ENCODE results near the gene ARFGAP3.

ARFGAP3 gene

DNA sequence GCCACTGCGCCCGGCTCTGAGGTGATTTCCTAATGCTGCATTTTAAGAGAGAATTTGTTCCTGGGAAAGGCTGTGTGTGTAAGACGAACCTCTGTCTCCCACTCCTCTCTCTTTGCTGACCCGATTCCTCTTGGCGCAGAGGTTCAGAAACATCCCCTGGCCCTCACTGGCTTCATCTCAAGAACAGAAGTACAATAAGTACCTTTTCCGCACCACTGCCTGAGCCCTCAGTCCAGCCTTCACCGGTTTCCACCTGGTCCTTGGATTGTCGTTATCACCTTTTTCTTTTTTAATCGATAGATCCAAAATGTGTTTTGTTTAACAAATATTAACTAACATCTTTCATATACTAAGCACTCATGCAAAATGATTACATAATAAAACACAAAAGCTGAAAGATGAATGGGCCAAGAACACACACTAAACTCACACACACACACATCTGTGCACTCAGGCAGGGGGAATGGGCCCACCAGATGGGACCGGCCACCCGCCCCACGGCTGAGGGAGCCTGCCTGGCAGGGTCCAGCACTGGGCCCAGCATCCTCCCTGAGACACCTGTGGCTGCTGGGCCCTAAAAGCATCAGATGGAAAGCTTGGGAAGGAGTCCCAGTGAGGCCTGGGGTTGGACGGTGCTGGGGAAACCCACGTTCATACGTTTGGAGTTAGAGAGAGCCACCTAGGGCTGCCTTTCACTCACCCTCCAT is 86.0 kb downstream of the ARFGAP3 start:
- no peak overlapping the region for H3K4me3 ChIP-seq (ENCODE audit: low read depth, low read length)
- TF ChIP-seq, protein P1, sequence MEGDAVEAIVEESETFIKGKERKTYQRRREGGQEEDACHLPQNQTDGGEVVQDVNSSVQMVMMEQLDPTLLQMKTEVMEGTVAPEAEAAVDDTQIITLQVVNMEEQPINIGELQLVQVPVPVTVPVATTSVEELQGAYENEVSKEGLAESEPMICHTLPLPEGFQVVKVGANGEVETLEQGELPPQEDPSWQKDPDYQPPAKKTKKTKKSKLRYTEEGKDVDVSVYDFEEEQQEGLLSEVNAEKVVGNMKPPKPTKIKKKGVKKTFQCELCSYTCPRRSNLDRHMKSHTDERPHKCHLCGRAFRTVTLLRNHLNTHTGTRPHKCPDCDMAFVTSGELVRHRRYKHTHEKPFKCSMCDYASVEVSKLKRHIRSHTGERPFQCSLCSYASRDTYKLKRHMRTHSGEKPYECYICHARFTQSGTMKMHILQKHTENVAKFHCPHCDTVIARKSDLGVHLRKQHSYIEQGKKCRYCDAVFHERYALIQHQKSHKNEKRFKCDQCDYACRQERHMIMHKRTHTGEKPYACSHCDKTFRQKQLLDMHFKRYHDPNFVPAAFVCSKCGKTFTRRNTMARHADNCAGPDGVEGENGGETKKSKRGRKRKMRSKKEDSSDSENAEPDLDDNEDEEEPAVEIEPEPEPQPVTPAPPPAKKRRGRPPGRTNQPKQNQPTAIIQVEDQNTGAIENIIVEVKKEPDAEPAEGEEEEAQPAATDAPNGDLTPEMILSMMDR (IDR thresholded peaks at IDR 0.05; ENCODE audit: low read depth, low read length), result no peak

DNA sequence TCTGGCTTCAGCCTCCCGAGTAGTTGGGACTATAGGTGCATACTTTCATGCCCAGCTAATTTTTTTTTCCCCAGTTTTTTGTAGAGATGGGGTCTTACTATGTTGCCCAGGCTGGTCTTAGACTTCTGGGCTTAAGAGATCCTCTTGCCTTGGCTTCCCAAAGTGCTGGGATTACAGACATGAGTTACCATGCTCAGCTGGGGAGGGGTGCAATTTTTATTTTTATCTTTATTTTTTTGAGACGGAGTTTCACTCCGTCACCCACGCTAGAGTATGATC is 86.7 kb downstream of the ARFGAP3 start:
- H3K4me3 ChIP-seq (ENCODE audit: low read depth, low read length), result no peak overlapping the region
- TF ChIP-seq, protein P1 (IDR thresholded peaks at IDR 0.05; ENCODE audit: low read depth, low read length), result no peak

DNA sequence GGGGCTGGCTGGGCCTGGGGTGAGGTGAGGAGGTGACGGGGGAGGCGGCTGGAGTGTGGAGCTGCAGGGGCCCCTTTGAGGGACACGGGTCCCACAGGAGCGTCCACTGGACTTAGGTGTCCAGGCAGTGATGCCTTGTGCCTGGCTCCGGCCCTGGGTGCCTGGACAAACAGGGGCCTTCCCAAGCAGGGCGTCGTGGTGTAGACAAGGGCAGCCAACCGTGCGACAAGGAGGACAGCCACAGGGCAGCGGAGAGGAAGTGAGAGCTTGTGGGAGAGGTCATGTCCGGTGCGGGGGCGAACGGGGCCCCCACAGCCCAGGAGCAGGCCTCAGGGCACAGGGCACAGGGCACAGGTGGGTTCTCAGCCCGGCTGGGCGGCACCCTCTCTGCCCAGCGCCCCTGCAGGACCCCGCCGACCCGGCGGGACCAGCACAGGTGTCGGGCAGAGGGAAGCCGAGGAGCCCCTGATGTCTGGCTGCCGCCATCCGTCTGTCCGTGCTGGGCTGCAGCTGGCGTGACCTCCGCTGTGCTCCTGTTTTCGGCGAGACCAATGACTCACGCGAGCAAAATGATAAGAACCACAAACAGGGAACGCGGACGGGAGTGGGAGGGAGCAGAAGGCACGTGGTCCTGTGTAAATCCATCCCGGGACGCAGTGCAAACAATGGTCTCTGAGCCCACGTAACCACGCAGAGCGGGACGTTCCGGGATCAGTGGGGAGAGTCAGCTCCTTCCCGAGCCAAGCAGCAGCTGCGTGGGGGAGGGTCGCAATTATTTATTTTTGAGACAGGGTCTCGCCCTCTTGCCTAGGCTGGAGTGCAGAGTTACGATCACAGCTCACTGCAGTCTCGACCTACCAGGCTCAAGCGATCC is 87.3 kb downstream of the ARFGAP3 start:
- H3K4me3 ChIP-seq (ENCODE audit: low read depth, low read length), result peak overlapping the region; percentile 21; the same call in 1 of the 2 replicates
- TF ChIP-seq, protein P1 (IDR thresholded peaks at IDR 0.05; ENCODE audit: low read depth, low read length), result no peak

DNA sequence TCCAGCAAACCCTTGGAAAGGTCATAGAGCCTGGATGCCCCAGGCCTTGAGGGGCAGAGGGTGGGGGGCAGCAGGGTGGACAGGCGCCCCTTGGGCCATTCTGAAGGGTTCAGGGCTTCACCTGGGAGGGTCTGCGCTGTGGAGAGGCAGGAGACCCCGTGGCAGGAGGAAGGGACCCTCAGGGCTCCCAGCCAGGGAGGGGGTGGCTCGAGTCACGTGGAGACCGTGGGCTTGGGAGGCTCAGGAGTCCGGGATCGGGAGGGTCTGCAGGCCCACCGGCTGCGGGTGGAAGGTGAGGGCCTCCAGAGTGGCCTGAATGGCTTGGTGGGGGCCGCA is 87.9 kb downstream of the ARFGAP3 start:
- H3K4me3 ChIP-seq (ENCODE audit: low read depth, low read length), result no peak overlapping the region

DNA sequence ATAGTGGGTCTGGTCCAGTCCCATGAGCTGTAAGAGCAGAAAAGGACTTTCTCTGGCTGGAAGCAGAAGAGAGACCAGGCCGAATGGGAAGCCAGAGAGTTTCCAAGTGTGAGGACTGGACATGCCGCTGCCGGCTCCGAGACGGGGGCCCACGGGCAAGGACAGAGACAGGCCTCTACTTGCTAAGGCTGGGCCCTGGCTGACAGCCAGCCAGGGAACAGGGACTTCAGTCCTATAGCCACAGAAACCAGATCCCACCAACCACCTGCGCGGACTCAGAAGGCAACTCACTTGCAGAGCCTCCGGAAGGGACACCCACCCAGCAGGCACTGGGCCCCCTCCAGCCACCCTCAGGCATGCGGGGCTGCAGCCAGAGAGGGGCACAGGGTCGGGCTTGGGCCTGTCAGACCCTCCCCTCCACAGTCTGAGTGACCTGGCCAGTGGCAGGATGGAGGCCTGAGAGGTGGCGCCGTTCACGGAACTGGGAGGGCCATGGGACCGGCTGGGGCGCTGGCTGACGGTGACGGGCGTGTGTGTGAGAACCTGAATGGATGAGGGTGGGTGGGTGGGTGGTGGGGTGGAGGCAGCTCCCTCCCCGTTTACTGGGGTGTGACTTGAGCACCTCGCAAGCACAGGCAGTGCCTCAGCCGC is 88.6 kb downstream of the ARFGAP3 start:
- H3K4me3 ChIP-seq (ENCODE audit: low read depth, low read length), result no peak overlapping the region

More for the DNA sequence above, 87.9 kb downstream of the ARFGAP3 start:
- TF ChIP-seq, protein P1 (IDR thresholded peaks at IDR 0.05; ENCODE audit: low read depth, low read length), result no peak

DNA sequence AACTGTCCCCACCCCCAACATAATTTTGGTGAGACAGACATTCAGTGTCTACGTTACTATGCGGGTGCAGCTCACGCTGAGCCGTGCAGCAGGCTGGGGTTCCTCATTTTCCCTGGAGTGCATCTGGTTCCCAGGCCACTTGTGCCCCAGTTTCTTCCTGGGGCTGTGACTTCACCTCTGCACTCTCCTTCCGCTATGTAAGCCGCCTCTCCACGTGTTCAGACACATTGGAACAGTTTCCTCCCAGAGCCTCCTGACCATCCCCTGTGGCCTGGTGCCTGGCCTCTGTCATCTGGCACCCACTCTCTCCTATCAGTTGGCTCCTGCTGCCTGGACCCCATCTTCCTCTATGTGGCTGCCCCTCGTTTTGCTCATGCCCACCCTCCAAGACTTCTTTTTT is 90.2 kb downstream of the ARFGAP3 start:
- TF ChIP-seq, protein P1 (IDR thresholded peaks at IDR 0.05; ENCODE audit: low read depth, low read length), result no peak

More for the DNA sequence above, 88.6 kb downstream of the ARFGAP3 start:
- TF ChIP-seq, protein P1 (IDR thresholded peaks at IDR 0.05; ENCODE audit: low read depth, low read length), result no peak

More for the DNA sequence above, 90.2 kb downstream of the ARFGAP3 start:
- no peak overlapping the region for H3K4me3 ChIP-seq (ENCODE audit: low read depth, low read length)

Measured in WI38 (cell line).